Measurements from ENCODE around the gene BORCS5.

BORCS5 gene

DNA sequence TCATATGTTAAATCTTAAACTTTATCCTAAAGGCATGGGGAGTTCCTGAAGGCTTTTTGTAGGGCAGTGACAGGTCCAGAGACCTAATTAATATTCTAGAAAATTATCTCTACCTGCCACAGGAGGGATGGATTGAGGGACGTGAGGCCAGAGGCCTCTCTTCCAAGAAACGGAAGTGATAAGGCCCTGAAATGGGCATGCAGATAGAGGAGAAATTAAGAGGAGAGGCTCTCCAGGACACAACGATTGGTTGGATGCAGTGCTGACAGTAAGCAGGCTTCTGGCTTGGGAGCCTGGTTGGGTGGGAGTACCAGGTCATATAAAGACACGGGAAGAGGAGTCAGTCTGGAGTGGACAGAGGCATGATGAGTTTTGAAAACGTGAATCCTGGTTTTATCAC is 3.1 kb upstream of the BORCS5 start:
- DNase-seq, result no peak

DNA sequence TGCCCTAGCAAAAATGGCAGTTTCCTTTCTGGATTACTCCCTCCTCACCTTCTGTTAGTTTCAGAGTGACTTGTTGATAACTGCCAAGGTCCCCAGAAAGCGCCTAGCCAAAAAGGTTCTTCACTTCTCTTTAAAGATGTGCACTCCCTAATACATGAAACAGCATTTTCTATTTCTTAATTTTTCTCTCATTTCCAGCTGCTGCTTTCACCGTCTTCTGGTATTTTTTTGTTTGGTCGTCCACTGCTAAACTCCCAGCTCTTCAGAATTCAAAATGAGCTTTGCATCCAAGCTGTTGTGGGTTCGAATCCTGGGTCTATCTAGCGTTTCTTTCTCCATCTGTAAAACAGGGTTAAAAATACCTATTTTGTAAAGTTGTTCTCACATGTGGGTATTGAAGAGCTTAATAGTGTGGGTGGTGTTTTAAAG is 397 bp upstream of the BORCS5 start:
- no peak for DNase-seq

GRCh38 chr12:12357719-12358461 is 1.0 kb downstream of the BORCS5 start:
- DNase-seq, result no peak

DNA sequence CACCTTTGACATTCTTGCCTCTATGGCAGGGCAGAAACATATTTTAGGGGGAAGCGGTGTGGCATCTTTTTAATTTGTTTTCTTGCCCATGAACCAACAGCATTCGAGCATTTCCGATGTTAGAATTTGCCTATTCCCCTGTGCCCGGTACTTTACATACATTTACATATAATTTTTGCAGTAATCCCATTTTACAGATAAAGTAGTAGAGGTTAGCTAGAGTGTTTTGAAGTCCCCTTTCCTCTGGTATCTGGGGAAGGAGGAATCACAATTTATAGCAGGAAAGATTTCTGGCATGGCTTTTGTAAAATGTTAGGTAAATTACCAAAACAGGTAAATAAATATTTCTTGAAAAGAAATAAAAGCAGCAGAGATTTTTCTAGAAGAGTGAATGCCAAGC is 1.6 kb downstream of the BORCS5 start:
- no peak for DNase-seq

DNA sequence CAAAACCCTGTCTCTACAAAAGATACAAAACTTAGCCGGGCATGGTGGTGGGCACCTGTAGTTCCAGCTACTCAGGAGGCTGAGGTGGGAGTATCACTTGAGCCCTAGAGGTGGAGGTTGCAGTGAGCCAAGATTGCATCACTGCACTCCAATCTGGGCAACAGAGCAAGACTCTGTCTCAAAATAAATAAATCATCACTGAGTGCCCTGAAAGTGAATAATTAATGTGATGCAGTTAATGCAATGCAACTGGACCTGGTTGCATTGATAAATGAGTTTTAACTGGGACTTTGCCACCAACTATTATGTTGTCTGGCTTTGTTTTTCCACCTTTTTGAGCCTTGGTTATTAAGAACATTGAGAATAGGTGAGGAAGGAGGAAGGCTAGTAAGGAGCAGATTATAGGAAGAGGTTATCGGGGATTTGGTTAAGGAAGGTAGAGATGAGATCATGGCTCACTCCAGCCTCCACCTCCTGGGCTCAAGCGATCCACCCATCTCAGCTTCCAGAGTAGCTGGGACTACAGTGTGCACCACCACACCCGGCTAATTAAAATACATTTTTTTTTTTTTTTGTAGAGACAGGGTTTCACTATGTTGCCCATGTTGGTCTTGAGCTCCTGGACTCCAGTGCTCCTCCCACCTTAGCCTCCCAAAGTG is 8.0 kb downstream of the BORCS5 start:
- DNase-seq, result no peak

DNA sequence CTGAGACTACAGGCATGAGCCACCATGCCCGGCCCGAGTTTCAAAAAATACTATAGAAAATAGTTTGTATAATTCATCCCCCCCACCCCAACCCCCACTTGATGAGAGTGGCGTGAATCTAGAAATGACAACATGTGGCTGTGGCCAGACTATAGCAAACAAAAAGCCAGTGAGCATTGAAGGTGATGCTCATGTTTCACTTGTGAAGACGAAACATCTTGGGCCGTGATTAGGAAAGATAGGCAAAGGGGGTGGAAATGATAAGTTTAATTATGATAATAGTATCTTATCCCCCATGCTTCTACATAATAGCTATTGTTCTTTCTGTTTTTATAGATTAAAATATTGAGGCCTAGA is 8.5 kb downstream of the BORCS5 start:
- DNase-seq, result no peak

GRCh38 chr12:12365931-12366431 is 9.1 kb downstream of the BORCS5 start:
- DNase-seq, result no peak

DNA sequence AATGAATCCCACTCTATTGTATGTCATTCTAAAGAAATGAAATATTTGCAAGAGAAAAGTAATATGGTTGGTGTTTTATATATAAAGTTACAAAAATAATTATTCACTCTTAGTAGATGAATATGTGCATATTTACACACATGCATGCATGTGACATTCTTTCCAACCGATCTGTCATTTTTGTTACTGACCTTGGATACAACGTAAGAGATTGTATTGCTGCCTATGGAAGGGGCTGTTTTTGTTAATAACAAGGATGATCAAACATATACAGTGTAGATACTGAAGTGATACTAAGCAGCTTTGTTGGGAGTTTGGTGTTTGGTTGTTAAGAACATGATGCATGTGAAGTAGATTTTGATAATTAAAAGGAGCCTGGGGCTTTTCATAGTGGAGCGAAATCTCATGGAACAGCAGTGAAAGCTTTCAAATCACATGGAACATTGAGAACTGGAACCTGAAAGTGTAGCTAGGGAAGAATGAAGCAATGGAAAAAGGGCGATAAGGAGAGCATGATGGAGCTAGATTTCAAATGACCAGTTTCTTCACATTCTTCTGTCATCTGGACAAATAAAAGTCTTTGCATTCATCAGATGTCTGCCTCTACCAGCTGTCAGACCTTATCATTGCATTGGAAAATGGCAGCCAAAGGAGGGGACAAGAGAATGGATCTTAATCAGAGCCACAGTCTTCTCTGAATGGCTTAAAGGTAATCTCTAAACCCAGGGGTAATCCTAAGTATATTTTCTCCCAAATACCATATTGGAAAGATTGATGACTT is 10.0 kb downstream of the BORCS5 start:
- DNase-seq, result no peak

GRCh38 chr12:12367482-12367998 is 10.7 kb downstream of the BORCS5 start:
- DNase-seq, result no peak

DNA sequence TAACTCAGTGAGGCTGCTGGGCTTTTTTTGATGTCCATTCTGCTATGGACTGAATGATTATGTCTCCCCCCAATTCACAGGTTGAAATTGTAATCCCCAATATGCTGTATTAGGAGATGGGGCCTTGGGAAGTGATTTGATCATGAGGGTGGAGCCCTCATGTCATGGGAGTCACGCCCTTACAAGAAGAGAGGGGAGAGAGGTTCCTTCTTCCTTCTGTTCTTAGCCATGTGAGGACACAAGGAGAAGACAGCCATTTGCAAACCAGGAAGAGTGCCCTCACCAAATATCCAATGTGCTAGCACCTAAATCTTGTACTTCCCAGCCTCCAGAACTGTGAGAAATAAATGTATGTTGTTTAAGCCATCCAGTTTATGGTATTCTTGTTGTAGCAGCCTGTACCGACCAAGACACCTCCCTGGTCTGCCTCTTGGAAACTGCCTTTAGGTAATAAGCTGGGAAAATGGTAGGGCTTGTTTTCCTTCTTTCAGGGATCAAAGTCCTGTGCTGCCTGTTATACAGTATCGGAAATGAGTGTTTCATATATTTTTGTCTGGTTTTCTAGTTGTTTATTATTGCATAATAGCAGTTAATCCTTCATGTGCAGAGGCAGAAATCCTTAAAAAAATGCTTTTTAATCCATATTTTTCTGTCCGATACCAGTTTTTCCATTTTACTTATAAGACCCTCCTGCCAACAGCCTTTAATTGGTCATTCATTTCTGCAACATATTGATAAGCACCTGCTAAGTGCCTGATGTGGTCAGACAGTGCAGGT is 16.3 kb downstream of the BORCS5 start:
- DNase-seq, result no peak

- DNase-seq, result peak; percentile 83
Measured at GRCh38 chr12:12376646-12377448, 20.0 kb downstream of the BORCS5 start.

DNA sequence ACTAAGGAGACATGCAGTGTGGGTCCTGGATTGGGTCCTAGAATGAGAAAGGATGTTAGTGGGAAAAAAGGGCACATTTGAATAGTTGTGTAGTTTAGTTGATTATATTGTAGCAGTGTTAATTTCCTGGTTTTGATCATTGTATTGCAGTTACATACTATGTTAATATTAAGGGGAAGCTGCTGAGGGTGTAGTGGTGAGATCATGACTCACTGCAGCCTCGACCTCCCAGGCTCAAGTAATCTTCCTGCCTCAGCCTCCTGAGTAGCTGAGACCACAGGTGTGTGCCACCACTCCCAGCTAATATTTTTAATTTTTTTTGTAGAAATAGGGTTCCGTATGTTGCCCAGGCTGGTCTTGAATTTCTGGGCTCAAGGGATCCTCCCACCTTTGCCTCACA is 21.7 kb downstream of the BORCS5 start:
- DNase-seq, result no peak

DNA sequence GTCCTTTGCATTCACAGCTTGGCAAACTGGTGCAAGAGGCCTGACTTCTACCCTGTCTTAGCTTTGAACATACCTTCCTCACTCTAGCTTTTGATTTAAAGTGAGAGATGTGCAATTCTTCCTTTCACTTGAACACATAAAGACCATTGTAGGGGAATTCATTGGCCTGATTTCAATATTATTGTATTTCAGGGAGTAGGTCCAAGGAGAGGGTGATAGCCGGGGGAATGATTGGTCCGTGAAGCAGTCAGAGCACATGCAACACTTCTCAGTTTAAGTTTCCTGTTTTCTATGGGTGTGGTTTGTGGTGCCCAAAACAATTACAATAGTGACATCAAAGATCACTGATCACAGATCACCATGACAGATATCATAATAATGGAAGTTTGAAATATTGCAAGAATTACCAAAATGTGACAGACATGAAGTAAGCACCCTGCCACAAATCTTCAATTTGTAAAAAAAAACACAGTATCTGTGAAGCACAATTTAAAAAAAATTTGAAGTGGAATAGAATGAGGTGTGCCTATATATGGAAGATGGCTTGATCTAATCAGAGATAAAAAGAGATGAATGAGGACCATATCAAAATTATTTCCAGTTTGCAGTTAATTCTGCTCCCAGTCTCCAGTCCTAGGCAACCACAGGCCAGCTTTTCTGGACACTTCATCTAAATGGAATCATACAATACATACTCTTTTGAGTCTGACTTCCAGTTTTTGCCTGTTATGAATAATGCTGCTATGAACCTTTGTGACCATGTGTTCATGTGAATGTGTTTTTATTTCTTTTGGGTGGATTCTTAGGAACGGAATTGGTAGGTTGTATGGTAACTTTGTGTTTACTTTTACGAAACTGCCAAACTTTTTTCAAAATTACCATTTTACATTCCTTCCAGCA is 23.2 kb downstream of the BORCS5 start:
- no peak for DNase-seq

DNA sequence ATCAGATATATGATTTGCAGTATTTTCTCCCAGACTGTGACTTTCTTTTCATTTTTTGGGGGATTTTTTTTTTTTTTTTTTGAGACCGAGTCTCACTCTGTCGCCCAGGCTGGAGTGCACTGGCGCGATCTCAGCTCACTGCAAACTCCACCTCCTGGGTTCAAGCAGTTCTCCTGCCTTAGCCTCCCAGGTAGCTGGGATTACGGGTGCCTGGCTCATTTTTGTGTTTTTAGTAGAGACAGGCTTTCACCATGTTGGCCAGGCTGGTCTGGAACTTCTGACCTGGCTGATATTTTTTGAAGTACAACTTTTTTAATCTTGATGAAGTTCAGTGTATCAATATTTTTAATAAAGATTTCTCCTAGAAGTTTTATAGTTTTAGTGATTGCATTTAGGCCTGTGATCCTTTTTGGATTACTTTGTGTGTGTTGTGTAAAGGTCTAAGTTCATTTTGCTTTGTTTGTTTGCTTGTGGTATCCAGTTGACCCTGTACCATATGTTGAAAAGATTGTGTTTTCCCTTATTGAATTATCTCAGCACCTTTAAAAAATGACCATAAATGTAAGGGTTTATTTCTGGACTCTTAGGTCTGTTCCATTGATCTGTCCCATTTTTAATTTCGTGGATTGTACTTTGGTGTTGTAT is 24.2 kb downstream of the BORCS5 start:
- no peak for DNase-seq

DNA sequence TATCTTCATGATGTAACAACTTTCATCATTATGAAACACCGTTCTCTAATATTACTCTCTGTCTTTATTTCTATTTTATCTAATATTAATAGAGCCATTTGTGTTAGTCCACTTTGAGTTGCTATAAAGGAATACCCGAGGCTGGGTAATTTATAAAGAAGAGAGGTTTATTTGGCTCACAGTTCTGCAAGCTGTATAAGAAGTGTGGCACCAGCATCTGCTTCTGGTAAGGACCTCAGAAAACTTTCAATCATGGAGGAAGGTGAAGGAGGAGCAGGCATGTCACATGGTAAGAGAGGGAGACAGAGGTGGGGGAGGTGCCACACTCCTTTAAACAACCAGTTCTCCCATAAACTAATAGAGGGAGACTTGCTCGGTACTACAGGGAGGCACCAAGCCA is 25.1 kb downstream of the BORCS5 start:
- no peak for DNase-seq

DNA sequence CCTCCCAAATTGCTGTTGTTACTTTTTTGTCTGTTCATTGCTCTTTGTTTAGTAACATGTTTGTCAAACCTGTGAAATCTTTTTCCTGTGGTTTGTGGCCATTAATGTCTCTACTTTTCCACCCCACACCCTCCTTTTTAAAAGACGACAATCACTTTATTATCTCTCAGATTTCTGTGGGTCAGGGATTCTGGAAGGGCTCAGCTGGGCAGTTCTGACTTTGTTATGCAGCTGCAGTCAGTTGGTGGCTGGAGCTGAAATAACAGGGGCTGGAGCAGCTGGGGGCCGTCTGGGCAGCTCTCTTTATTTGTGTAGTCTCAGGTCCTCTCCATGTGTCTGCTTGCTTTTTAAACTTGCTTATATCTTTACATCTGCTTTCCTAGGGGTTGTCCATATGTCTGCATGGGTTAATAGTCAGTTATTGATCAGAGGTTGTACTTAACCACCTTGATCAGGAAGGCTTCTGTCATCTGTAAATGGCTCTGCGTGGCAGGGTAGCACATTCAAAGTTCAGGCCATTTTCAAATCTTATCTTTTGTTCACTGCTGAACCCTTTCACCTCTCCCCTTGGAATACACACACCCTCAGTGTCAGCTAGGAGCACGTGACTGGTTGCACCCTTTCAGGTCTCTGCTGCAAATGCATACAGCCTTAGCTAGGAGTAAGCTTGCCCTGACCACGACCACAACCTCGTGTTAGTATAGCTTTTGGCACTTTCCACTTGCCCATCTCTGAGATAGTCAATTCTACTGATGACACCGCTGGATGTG is 27.9 kb downstream of the BORCS5 start:
- no peak for DNase-seq

GRCh38 chr12:12387501-12387900 is 30.6 kb downstream of the BORCS5 start:
- DNase-seq, result no peak

DNA sequence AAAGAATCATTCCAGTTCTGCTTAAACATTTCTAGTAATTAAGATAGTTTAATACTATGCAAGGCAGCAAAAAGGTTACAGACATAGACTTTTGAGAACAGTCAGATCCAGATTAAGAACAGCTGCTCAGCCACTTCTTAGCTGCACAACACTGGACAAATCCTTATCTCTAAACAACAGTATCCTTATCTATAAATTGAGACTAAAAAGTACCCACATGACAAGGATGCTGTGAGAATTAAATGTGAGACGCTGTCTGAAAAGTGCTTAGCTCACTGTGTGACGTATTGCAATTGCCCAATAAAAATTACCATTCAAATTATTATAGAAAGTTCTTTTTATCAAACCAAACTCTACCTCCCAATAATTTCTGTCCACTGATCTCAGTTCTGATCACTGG is 35.5 kb downstream of the BORCS5 start:
- no peak for DNase-seq

GRCh38 chr12:12393171-12393570 is 36.3 kb downstream of the BORCS5 start:
- DNase-seq, result no peak

Measured in NCI-H2107 (cell line).